GM12878 (cell line): ENCODE measurements around the gene TP63. TPM values are rescaled to one million over a fixed set of nuclear protein-coding genes. Genes with fewer than 3 reads are reported as not detected.

ENCODE experiments used
- CHD4 ChIP-seq: fragments of 200-600 bp; sonication (generic); IDR thresholded peaks from 2 replicates; pipeline ENCODE4 v1.6.1; 2016; ENCODE audit warnings: mild to moderate bottlenecking
- ETV6 ChIP-seq, 2 experiments: fragments of 450-650 bp in 1 of 2; IDR thresholded peaks in 1 of 2; conservative IDR thresholded peaks in 1 of 2; 2 replicates each; pipeline ENCODE4 v1.6.1; 2014; ENCODE audit warnings: antibody characterized with exemption in 1 of 2, borderline replicate concordance in 1 of 2, low read depth in 1 of 2, mild to moderate bottlenecking in 1 of 2, moderate library complexity in 1 of 2
- HDAC2 ChIP-seq: fragments of 200-600 bp; sonication (generic); IDR thresholded peaks from 2 replicates; pipeline ENCODE4 v1.6.1; 2017
- IKZF1 ChIP-seq: fragments of 450-650 bp; conservative IDR thresholded peaks from 2 replicates; pipeline ENCODE4 v1.6.1; 2017; ENCODE audit warnings: antibody characterized with exemption, mild to moderate bottlenecking
- IKZF2 ChIP-seq, 2 experiments: fragments of 450-650 bp; IDR thresholded peaks; 2 replicates each; pipeline ENCODE4 v1.6.1; 2017; ENCODE audit warnings: mild to moderate bottlenecking in 2 of 2, moderate library complexity in 2 of 2
- KAT2A ChIP-seq: conservative IDR thresholded peaks from 2 replicates; pipeline ENCODE4 v1.6.1; 2011; ENCODE audit warnings: low read depth, low read length; ENCODE audit not compliant: control insufficient read depth
- MEF2A ChIP-seq: IDR thresholded peaks from 2 replicates; pipeline ENCODE4 v1.6.1; 2011; ENCODE audit warnings: low read depth, mild to moderate bottlenecking, low read length, moderate library complexity; ENCODE audit not compliant: insufficient read depth
- PML ChIP-seq: IDR thresholded peaks from 2 replicates; pipeline ENCODE4 v1.6.1; 2012; ENCODE audit warnings: low read length, inconsistent platforms
- RELA ChIP-seq: fragments of 450-650 bp; IDR thresholded peaks from 2 replicates; pipeline ENCODE4 v1.8.0; 2014; ENCODE audit warnings: borderline replicate concordance; ENCODE audit not compliant: partially characterized antibody
- SMAD1 ChIP-seq: fragments of 450-650 bp; IDR thresholded peaks from 2 replicates; pipeline ENCODE4 v1.6.1; 2018; ENCODE audit warnings: mild to moderate bottlenecking, low read depth; ENCODE audit not compliant: partially characterized antibody
- SMC3 ChIP-seq: IDR thresholded peaks from 2 replicates; pipeline ENCODE4 v1.6.1; 2011; ENCODE audit warnings: low read length, improper control_type of control experiment, borderline replicate concordance
- ZNF622 ChIP-seq: fragments of 450-650 bp; IDR thresholded peaks from 2 replicates; pipeline ENCODE4 v1.6.1; 2017; ENCODE audit warnings: mild to moderate bottlenecking, inconsistent platforms
- polyA plus RNA-seq, 11 experiments: library from polyadenylated mRNA; depleted of rRNA in 4 of 11; unstranded in 6 of 11; stranded (reverse) in 5 of 11; fragments of >200 nt; fragmentation: Nextera tagmentation in 4 of 11; fragmentation: Illumina TruSeq in 1 of 11; extraction: Ambion mirVana in 4 of 11; extraction: Trizol in 1 of 11; gene quantifications; 1 replicate in 1 of 11; 2 replicates in 10 of 11; pipeline versions ENCODE4 v1.2.1 to v1.2.3, GENCODE V29; 2011 to 2016; ENCODE audit warnings: inconsistent platforms in 2 of 11, missing spikeins in 2 of 11, low read depth in 1 of 11
- total RNA-seq, 4 experiments: library from RNA; depleted of rRNA in 3 of 4; stranded (reverse); fragments of >200 nt in 3 of 4; fragmentation: Illumina TruSeq in 1 of 4; extraction: Trizol in 1 of 4; gene quantifications; 2 replicates each; pipeline versions ENCODE4 v1.2.1 to v1.2.3, GENCODE V29; 2013 to 2021
- TF ChIP-seq, protein P1 (sequence below): IDR thresholded peaks from 2 replicates; pipeline ENCODE4 v1.6.1; 2012; ENCODE audit warnings: improper control_type of control experiment, low read depth, low read length; ENCODE audit not compliant: insufficient replicate concordance
- TF ChIP-seq, protein P2 (sequence below): IDR thresholded peaks from 2 replicates; pipeline ENCODE4 v1.6.1; 2012; ENCODE audit warnings: low read depth, low read length, improper control_type of control experiment
- TF ChIP-seq, protein P3 (sequence below): fragments of 450-650 bp; IDR thresholded peaks from 2 replicates; pipeline ENCODE4 v1.6.1; 2017; ENCODE audit warnings: mild to moderate bottlenecking, moderate library complexity
- TF ChIP-seq, protein P4 (sequence below): fragments of 450-650 bp; IDR thresholded peaks from 2 replicates; pipeline ENCODE4 v1.6.1; 2016; ENCODE audit warnings: mild to moderate bottlenecking

TP63 gene
- total and polyA plus RNA-seq, 10 of the 15 experiments (the other 5 are each of a cell fraction or from before 2014, with no cell fraction given), result 1.4 to 10.8 (median 6.2) TPM

DNA sequence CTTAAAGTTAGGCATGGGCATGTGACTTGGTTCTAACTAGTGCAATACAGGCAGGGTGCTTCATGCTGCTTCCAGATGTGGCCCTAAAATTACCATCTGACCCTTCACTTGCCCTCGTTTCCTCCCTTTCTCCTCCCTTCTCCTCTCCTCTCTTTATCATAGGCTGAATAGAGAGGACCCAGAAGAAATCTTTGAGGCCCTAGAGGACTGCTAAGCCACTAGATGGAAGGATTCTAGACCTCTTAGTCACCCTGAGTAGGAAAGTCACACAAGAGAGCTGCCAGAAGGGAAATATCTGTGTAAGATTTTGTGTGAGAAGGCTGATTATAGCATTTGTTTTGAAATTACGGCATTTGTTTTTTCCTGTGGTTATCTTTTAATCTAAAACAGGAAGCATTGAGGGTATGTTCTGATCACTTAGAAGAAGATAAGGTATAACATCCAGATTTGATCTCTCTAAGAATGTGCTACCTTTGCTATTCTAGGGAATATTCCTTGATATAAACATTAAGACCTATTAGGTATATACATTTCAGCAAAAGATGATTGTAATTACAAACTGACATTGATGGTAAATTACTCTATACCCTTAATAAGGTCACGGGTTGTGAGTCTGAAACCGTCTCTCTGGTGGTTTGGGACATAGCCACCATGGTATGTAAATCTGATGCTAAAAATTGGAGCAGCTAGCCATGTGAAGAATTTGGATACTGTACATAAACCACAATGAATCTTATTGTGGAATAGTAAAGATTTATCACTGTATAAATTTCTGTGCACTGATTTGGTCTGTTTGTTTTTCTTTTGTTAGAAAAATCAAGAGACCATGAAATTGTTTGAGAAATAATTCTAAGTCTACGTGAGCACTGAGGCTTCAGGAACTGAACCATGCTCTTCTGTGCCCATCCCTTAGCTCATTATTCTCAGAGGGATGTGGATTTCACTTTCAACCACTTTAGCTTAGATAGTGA, 84.1 kb downstream of the TP63 start (continued):
- TF ChIP-seq SMC3, result no peak
- no peak for TF ChIP-seq ZNF622
- no peak for TF ChIP-seq PML
- no peak for TF ChIP-seq RELA
- TF ChIP-seq CHD4, result no peak
- no peak for TF ChIP-seq HDAC2
- TF ChIP-seq IKZF2 (IDR thresholded peaks at IDR 0.05), result peak in 1 of 2 experiments; percentile 13; a peak in 2 of 4 replicates
- TF ChIP-seq, protein P1, sequence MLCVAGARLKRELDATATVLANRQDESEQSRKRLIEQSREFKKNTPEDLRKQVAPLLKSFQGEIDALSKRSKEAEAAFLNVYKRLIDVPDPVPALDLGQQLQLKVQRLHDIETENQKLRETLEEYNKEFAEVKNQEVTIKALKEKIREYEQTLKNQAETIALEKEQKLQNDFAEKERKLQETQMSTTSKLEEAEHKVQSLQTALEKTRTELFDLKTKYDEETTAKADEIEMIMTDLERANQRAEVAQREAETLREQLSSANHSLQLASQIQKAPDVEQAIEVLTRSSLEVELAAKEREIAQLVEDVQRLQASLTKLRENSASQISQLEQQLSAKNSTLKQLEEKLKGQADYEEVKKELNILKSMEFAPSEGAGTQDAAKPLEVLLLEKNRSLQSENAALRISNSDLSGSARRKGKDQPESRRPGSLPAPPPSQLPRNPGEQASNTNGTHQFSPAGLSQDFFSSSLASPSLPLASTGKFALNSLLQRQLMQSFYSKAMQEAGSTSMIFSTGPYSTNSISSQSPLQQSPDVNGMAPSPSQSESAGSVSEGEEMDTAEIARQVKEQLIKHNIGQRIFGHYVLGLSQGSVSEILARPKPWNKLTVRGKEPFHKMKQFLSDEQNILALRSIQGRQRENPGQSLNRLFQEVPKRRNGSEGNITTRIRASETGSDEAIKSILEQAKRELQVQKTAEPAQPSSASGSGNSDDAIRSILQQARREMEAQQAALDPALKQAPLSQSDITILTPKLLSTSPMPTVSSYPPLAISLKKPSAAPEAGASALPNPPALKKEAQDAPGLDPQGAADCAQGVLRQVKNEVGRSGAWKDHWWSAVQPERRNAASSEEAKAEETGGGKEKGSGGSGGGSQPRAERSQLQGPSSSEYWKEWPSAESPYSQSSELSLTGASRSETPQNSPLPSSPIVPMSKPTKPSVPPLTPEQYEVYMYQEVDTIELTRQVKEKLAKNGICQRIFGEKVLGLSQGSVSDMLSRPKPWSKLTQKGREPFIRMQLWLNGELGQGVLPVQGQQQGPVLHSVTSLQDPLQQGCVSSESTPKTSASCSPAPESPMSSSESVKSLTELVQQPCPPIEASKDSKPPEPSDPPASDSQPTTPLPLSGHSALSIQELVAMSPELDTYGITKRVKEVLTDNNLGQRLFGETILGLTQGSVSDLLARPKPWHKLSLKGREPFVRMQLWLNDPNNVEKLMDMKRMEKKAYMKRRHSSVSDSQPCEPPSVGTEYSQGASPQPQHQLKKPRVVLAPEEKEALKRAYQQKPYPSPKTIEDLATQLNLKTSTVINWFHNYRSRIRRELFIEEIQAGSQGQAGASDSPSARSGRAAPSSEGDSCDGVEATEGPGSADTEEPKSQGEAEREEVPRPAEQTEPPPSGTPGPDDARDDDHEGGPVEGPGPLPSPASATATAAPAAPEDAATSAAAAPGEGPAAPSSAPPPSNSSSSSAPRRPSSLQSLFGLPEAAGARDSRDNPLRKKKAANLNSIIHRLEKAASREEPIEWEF, result no peak
- no peak for TF ChIP-seq ETV6 (conservative IDR thresholded peaks at IDR 0.05 in 1 of 2, IDR thresholded peaks at IDR 0.05 in 1 of 2; ENCODE audit: borderline replicate concordance in 1 of 2, low read depth in 1 of 2)
- TF ChIP-seq MEF2A, result 0 out of 2 replicates have a peak, but pooled peaks have one; percentile 13
- no peak; the same call in 1 of the 2 replicates for TF ChIP-seq IKZF1
- TF ChIP-seq KAT2A, result no peak
- TF ChIP-seq, protein P2, sequence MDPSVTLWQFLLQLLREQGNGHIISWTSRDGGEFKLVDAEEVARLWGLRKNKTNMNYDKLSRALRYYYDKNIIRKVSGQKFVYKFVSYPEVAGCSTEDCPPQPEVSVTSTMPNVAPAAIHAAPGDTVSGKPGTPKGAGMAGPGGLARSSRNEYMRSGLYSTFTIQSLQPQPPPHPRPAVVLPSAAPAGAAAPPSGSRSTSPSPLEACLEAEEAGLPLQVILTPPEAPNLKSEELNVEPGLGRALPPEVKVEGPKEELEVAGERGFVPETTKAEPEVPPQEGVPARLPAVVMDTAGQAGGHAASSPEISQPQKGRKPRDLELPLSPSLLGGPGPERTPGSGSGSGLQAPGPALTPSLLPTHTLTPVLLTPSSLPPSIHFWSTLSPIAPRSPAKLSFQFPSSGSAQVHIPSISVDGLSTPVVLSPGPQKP, result no peak
- no peak for TF ChIP-seq SMAD1
- TF ChIP-seq, protein P3, sequence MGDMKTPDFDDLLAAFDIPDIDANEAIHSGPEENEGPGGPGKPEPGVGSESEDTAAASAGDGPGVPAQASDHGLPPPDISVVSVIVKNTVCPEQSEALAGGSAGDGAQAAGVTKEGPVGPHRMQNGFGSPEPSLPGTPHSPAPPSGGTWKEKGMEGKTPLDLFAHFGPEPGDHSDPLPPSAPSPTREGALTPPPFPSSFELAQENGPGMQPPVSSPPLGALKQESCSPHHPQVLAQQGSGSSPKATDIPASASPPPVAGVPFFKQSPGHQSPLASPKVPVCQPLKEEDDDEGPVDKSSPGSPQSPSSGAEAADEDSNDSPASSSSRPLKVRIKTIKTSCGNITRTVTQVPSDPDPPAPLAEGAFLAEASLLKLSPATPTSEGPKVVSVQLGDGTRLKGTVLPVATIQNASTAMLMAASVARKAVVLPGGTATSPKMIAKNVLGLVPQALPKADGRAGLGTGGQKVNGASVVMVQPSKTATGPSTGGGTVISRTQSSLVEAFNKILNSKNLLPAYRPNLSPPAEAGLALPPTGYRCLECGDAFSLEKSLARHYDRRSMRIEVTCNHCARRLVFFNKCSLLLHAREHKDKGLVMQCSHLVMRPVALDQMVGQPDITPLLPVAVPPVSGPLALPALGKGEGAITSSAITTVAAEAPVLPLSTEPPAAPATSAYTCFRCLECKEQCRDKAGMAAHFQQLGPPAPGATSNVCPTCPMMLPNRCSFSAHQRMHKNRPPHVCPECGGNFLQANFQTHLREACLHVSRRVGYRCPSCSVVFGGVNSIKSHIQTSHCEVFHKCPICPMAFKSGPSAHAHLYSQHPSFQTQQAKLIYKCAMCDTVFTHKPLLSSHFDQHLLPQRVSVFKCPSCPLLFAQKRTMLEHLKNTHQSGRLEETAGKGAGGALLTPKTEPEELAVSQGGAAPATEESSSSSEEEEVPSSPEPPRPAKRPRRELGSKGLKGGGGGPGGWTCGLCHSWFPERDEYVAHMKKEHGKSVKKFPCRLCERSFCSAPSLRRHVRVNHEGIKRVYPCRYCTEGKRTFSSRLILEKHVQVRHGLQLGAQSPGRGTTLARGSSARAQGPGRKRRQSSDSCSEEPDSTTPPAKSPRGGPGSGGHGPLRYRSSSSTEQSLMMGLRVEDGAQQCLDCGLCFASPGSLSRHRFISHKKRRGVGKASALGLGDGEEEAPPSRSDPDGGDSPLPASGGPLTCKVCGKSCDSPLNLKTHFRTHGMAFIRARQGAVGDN, result no peak
- TF ChIP-seq, protein P4, sequence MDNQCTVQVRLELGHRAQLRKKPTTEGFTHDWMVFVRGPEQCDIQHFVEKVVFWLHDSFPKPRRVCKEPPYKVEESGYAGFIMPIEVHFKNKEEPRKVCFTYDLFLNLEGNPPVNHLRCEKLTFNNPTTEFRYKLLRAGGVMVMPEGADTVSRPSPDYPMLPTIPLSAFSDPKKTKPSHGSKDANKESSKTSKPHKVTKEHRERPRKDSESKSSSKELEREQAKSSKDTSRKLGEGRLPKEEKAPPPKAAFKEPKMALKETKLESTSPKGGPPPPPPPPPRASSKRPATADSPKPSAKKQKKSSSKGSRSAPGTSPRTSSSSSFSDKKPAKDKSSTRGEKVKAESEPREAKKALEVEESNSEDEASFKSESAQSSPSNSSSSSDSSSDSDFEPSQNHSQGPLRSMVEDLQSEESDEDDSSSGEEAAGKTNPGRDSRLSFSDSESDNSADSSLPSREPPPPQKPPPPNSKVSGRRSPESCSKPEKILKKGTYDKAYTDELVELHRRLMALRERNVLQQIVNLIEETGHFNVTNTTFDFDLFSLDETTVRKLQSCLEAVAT, result no peak
